WTC11 (cell line): ENCODE results near the gene NLN. TPM values are rescaled to one million over a fixed set of nuclear protein-coding genes. Genes with fewer than 3 reads are reported as not detected.

Experiments
- ATAC-seq: fragments of 200-7000 bp; cut with Tn5 transposase; 2 replicates; pipeline ENCODE4 v1.10.0; 2021; ENCODE audit warnings: mild to moderate bottlenecking, moderate library complexity
- CTCF ChIA-PET: fragments of 300-600 bp; sonication (Branson Sonifier 250); formaldehyde crosslinking; loops from one replicate; lab custom pipeline; 2021; ENCODE audit warnings: antibody characterized with exemption; lab: Charles Lee
- POLR2A ChIA-PET: fragments of 350-600 bp; sonication (Branson Sonifier 250); formaldehyde crosslinking; loops from one replicate; lab custom pipeline; 2021; ENCODE audit warnings: antibody characterized with exemption; lab: Charles Lee
- DNase-seq: peaks from one replicate; pipeline ENCODE4 v3.0.0; 2021; ENCODE audit warnings: low spot score
- H3K27ac Mint-ChIP-seq: 2 replicates; pipeline ENCODE4 v1.8.0; 2021; ENCODE audit warnings: mixed read lengths
- H3K27me3 Mint-ChIP-seq: 2 replicates; pipeline ENCODE4 v1.8.0; 2021; ENCODE audit warnings: low read depth, mild to moderate bottlenecking, moderate library complexity, mixed read lengths
- H3K36me3 Mint-ChIP-seq: 2 replicates; pipeline ENCODE4 v1.8.0; 2021; ENCODE audit warnings: mixed read lengths
- H3K4me1 Mint-ChIP-seq: 2 replicates; pipeline ENCODE4 v1.8.0; 2022; ENCODE audit warnings: mixed read lengths
- H3K4me3 Mint-ChIP-seq: 2 replicates; pipeline ENCODE4 v1.8.0; 2021; ENCODE audit warnings: mild to moderate bottlenecking, moderate library complexity, mixed read lengths
- H3K9me3 Mint-ChIP-seq: 2 replicates; pipeline ENCODE4 v1.8.0; 2021; ENCODE audit warnings: mixed read lengths
- CBFB ChIP-seq: sonication (generic); formaldehyde crosslinking; IDR thresholded peaks from 2 replicates; pipeline ENCODE4 v1.8.1; 2022; ENCODE audit warnings: mild to moderate bottlenecking, low read depth, missing genetic modification reagents
- EMX1 ChIP-seq: fragments of 250-450 bp; sonication (Bioruptor Pico); IDR thresholded peaks from 2 replicates; pipeline ENCODE4 v1.8.0; 2021; ENCODE audit warnings: mild to moderate bottlenecking
- ESRRA ChIP-seq: sonication (generic); formaldehyde crosslinking; IDR thresholded peaks from 2 replicates; pipeline ENCODE4 v1.8.1; 2022; ENCODE audit warnings: mild to moderate bottlenecking, missing genetic modification reagents, borderline replicate concordance
- GABPB1 ChIP-seq: sonication (generic); formaldehyde crosslinking; IDR thresholded peaks from 2 replicates; pipeline ENCODE4 v1.8.1; 2023; ENCODE audit warnings: mild to moderate bottlenecking, missing genetic modification reagents
- GRHL2 ChIP-seq: fragments of 250-450 bp; sonication (Bioruptor Pico); IDR thresholded peaks from 2 replicates; pipeline ENCODE4 v1.8.0; 2022; ENCODE audit warnings: mild to moderate bottlenecking, moderate library complexity; ENCODE audit not compliant: insufficient replicate concordance, severe bottlenecking
- JUN ChIP-seq: sonication (generic); formaldehyde crosslinking; IDR thresholded peaks from 2 replicates; pipeline ENCODE4 v1.8.0; 2023; ENCODE audit warnings: mild to moderate bottlenecking, missing genetic modification reagents
- KAT7 ChIP-seq: sonication (generic); formaldehyde crosslinking; IDR thresholded peaks from 2 replicates; pipeline ENCODE4 v1.8.1; 2023; ENCODE audit warnings: missing genetic modification reagents, mild to moderate bottlenecking, borderline replicate concordance
- MXD4 ChIP-seq: fragments of 250-450 bp; sonication (Bioruptor Pico); IDR thresholded peaks from 2 replicates; pipeline ENCODE4 v1.8.0; 2021; ENCODE audit warnings: mild to moderate bottlenecking, moderate library complexity, borderline replicate concordance
- NFYB ChIP-seq: sonication (generic); formaldehyde crosslinking; conservative IDR thresholded peaks from 2 replicates; pipeline ENCODE4 v1.8.0; 2022; ENCODE audit warnings: low read depth, missing genetic modification reagents
- PRRX2 ChIP-seq: fragments of 250-450 bp; sonication (Bioruptor Pico); IDR thresholded peaks from 2 replicates; pipeline ENCODE4 v1.8.0; 2021; ENCODE audit warnings: mild to moderate bottlenecking
- RORB ChIP-seq: fragments of 250-450 bp; sonication (Bioruptor Pico); IDR thresholded peaks from 2 replicates; pipeline ENCODE4 v1.9.0; 2021; ENCODE audit warnings: mild to moderate bottlenecking
- SOX15 ChIP-seq: fragments of 250-450 bp; sonication (Bioruptor Pico); IDR thresholded peaks from 2 replicates; pipeline ENCODE4 v1.9.0; 2021; ENCODE audit warnings: mild to moderate bottlenecking
- SP1 ChIP-seq: sonication (generic); formaldehyde crosslinking; conservative IDR thresholded peaks from 2 replicates; pipeline ENCODE4 v1.8.1; 2022; ENCODE audit warnings: missing genetic modification reagents
- TCF7 ChIP-seq: sonication (generic); formaldehyde crosslinking; IDR thresholded peaks from 2 replicates; pipeline ENCODE4 v1.8.0; 2022; ENCODE audit warnings: mild to moderate bottlenecking, low read depth, missing genetic modification reagents, moderate library complexity
- ZNF232 ChIP-seq: sonication (generic); formaldehyde crosslinking; IDR thresholded peaks from 2 replicates; pipeline ENCODE4 v1.8.0; 2022; ENCODE audit warnings: mild to moderate bottlenecking, missing genetic modification reagents
- ZNF263 ChIP-seq: sonication (generic); formaldehyde crosslinking; IDR thresholded peaks from 2 replicates; pipeline ENCODE4 v1.8.1; 2022; ENCODE audit warnings: low read depth, mild to moderate bottlenecking, moderate library complexity, missing genetic modification reagents
- ZNF317 ChIP-seq: sonication (generic); formaldehyde crosslinking; IDR thresholded peaks from 2 replicates; pipeline ENCODE4 v1.8.1; 2023; ENCODE audit warnings: low read depth, mild to moderate bottlenecking, moderate library complexity, missing genetic modification reagents, borderline replicate concordance
- ZNF396 ChIP-seq: fragments of 250-450 bp; sonication (Bioruptor Pico); IDR thresholded peaks from 2 replicates; pipeline ENCODE4 v1.8.0; 2021; ENCODE audit warnings: mild to moderate bottlenecking, moderate library complexity, borderline replicate concordance
- ZNF416 ChIP-seq: fragments of 250-450 bp; sonication (Bioruptor Pico); IDR thresholded peaks from 2 replicates; pipeline ENCODE4 v1.9.0; 2021; ENCODE audit warnings: mild to moderate bottlenecking, inconsistent platforms
- total RNA-seq: library from RNA; stranded (reverse); gene quantifications from 3 replicates; pipeline ENCODE4 v1.2.3, GENCODE V29; 2021
- TF ChIP-seq, protein P1 (sequence below): sonication (generic); formaldehyde crosslinking; IDR thresholded peaks from 2 replicates; pipeline ENCODE4 v1.8.1; 2023; ENCODE audit warnings: mild to moderate bottlenecking, missing genetic modification reagents, moderate library complexity
- TF ChIP-seq, protein P2 (sequence below): sonication (generic); formaldehyde crosslinking; IDR thresholded peaks from 2 replicates; pipeline ENCODE4 v1.8.1; 2023; ENCODE audit warnings: mild to moderate bottlenecking, missing genetic modification reagents
- TF ChIP-seq, protein P3 (sequence below): sonication (generic); formaldehyde crosslinking; IDR thresholded peaks from 2 replicates; pipeline ENCODE4 v1.8.1; 2022; ENCODE audit warnings: low read depth, missing genetic modification reagents, borderline replicate concordance
- TF ChIP-seq, protein P4 (sequence below): fragments of 250-450 bp; sonication (Bioruptor Pico); conservative IDR thresholded peaks from 2 replicates; pipeline ENCODE4 v1.9.0; 2021; ENCODE audit warnings: mild to moderate bottlenecking
- TF ChIP-seq, protein P5 (sequence below): fragments of 250-450 bp; sonication (Bioruptor Pico); IDR thresholded peaks from 2 replicates; pipeline ENCODE4 v1.9.0; 2021; ENCODE audit warnings: mild to moderate bottlenecking
- TF ChIP-seq, protein P6 (sequence below): sonication (generic); formaldehyde crosslinking; IDR thresholded peaks from 2 replicates; pipeline ENCODE4 v1.8.0; 2023; ENCODE audit warnings: missing genetic modification reagents, mild to moderate bottlenecking, borderline replicate concordance

NLN gene
- total RNA-seq, 1 experiment from 2014 or later: 163 TPM

DNA sequence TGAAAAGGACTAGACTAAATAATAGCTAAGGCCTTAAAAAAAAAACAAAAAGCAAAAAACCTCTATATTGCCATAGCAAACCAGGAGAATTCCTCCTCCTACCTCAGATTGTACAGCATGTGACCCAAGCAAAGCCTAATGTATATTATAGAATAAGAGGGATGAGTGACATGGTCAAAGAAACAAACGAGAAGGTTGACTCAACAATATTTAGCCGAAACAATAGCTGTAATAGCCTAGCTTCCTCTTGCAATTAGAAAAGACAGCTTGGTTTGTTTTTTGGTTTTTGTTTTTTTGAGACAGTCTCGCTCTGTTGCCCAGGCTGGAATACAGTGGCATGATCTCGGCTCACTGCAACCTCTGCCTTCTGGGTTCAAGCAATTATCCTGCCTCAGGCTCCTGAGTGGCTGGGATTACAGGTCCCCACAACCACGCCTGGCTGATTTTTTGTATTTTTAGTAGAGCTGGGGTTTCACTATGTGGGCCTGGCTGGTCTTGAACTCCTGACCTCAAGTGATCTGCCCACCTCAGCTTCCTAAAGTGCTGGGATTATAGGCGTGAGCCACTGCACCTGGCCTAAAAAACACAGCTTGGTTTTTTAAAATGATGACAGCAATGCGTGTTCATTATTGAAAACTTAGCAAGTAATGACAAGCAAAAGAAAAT is 5.6 kb downstream of the NLN start:
- Mint-ChIP-seq H3K36me3 (peaks cover 4% of the 10 kb centered on the region; the same call in 1 of the 2 replicates), H3K9me3 (no peaks in the 10 kb centered on the region), H3K4me1 (peaks cover 35% of the 10 kb centered on the region), H3K4me3 (no peak overlapping the region), H3K27me3 (no peaks in the 10 kb centered on the region), H3K27ac (no peak overlapping the region)
- no peak for DNase-seq
- POLR2A ChIA-PET: no interaction called here
- CTCF ChIA-PET: no interaction called here
- TF ChIP-seq ZNF263 (no peak), KAT7 (CRISPR knock-in tag) (no peak), RORB (CRISPR knock-in tag) (no peak), CBFB (no peak), GABPB1 (CRISPR knock-in tag) (no peak), ESRRA (CRISPR knock-in tag) (no peak), EMX1 (no peak), MXD4 (CRISPR knock-in tag) (no peak), NFYB (CRISPR knock-in tag) (no peak), SP1 (CRISPR knock-in tag) (no peak), TCF7 (CRISPR knock-in tag) (no peak), GRHL2 (CRISPR knock-in tag) (no peak), ZNF396 (CRISPR knock-in tag) (no peak), PRRX2 (CRISPR knock-in tag) (no peak), SOX15 (CRISPR knock-in tag) (no peak)
- TF ChIP-seq, protein P1, sequence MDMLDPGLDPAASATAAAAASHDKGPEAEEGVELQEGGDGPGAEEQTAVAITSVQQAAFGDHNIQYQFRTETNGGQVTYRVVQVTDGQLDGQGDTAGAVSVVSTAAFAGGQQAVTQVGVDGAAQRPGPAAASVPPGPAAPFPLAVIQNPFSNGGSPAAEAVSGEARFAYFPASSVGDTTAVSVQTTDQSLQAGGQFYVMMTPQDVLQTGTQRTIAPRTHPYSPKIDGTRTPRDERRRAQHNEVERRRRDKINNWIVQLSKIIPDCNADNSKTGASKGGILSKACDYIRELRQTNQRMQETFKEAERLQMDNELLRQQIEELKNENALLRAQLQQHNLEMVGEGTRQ: no peak
- TF ChIP-seq, protein P2, sequence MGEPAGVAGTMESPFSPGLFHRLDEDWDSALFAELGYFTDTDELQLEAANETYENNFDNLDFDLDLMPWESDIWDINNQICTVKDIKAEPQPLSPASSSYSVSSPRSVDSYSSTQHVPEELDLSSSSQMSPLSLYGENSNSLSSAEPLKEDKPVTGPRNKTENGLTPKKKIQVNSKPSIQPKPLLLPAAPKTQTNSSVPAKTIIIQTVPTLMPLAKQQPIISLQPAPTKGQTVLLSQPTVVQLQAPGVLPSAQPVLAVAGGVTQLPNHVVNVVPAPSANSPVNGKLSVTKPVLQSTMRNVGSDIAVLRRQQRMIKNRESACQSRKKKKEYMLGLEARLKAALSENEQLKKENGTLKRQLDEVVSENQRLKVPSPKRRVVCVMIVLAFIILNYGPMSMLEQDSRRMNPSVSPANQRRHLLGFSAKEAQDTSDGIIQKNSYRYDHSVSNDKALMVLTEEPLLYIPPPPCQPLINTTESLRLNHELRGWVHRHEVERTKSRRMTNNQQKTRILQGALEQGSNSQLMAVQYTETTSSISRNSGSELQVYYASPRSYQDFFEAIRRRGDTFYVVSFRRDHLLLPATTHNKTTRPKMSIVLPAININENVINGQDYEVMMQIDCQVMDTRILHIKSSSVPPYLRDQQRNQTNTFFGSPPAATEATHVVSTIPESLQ (CRISPR knock-in tag): no peak
- TF ChIP-seq, protein P3, sequence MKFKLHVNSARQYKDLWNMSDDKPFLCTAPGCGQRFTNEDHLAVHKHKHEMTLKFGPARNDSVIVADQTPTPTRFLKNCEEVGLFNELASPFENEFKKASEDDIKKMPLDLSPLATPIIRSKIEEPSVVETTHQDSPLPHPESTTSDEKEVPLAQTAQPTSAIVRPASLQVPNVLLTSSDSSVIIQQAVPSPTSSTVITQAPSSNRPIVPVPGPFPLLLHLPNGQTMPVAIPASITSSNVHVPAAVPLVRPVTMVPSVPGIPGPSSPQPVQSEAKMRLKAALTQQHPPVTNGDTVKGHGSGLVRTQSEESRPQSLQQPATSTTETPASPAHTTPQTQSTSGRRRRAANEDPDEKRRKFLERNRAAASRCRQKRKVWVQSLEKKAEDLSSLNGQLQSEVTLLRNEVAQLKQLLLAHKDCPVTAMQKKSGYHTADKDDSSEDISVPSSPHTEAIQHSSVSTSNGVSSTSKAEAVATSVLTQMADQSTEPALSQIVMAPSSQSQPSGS (CRISPR knock-in tag): no peak
- TF ChIP-seq, protein P4, sequence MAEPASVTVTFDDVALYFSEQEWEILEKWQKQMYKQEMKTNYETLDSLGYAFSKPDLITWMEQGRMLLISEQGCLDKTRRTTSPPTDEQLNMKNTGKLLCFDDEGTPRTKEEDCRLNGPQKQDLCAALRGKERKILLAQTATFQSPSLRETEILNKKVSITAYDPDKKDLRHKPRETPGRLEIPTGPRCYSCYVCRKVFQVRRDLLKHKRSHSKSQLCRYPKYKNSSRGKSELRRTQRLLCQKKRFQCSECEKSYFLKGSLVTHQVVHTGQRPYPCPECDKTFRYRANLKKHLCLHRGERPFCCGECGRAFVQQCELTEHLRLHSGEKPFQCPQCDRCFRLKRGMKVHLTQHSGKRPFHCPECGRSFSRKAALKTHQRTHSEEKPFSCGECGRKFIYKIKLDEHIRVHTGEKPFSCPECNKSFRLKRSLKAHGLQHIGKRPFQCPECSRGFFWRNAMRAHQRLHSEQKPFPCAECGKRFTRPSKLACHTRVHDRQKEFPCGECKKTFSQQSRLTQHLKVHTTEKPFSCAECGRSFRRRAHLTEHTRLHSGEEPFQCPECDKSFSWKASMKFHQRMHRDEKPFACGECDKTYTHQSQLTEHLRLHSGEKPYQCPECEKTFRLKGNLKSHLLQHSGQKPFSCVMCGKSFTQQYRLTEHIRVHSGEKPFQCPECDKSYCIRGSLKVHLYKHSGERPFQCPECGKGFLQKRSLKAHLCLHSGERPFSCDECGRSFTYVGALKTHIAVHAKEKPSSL: no peak
- no peak for ATAC-seq

DNA sequence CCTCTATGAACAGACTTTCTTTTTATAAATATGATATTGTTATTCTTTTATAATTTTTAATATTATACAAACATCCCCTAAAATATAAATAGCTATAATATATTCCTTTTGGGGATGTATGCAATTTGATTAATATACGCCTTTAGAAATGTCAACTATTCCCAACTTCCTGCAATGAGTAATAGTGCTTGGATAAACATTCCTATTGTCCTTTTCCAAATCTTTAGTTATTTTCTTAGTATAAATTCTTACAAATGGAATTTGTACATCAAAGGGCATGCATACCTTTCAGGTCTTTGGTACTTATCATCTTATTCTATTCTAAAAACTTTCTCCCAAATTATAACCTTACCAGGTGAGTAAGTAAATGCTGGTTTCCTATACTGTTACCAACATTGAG is 6.2 kb downstream of the NLN start:
- DNase-seq: no peak
- CTCF ChIA-PET: no interaction called here
- Mint-ChIP-seq H3K36me3 (peaks cover 4% of the 10 kb centered on the region; the same call in 1 of the 2 replicates), H3K4me3 (no peak overlapping the region), H3K4me1 (peaks cover 32% of the 10 kb centered on the region), H3K9me3 (no peaks in the 10 kb centered on the region), H3K27ac (no peak overlapping the region), H3K27me3 (no peaks in the 10 kb centered on the region)
- POLR2A ChIA-PET: no interaction called here
- no peak for ATAC-seq
- TF ChIP-seq ZNF232 (CRISPR knock-in tag) (no peak), CBFB (no peak), GRHL2 (CRISPR knock-in tag) (no peak), ZNF317 (no peak), SOX15 (CRISPR knock-in tag) (no peak), JUN (CRISPR knock-in tag) (no peak), ZNF396 (CRISPR knock-in tag) (no peak), ZNF416 (no peak), EMX1 (no peak)
- TF ChIP-seq, protein P5, sequence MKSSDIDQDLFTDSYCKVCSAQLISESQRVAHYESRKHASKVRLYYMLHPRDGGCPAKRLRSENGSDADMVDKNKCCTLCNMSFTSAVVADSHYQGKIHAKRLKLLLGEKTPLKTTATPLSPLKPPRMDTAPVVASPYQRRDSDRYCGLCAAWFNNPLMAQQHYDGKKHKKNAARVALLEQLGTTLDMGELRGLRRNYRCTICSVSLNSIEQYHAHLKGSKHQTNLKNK: no peak
- TF ChIP-seq, protein P6, sequence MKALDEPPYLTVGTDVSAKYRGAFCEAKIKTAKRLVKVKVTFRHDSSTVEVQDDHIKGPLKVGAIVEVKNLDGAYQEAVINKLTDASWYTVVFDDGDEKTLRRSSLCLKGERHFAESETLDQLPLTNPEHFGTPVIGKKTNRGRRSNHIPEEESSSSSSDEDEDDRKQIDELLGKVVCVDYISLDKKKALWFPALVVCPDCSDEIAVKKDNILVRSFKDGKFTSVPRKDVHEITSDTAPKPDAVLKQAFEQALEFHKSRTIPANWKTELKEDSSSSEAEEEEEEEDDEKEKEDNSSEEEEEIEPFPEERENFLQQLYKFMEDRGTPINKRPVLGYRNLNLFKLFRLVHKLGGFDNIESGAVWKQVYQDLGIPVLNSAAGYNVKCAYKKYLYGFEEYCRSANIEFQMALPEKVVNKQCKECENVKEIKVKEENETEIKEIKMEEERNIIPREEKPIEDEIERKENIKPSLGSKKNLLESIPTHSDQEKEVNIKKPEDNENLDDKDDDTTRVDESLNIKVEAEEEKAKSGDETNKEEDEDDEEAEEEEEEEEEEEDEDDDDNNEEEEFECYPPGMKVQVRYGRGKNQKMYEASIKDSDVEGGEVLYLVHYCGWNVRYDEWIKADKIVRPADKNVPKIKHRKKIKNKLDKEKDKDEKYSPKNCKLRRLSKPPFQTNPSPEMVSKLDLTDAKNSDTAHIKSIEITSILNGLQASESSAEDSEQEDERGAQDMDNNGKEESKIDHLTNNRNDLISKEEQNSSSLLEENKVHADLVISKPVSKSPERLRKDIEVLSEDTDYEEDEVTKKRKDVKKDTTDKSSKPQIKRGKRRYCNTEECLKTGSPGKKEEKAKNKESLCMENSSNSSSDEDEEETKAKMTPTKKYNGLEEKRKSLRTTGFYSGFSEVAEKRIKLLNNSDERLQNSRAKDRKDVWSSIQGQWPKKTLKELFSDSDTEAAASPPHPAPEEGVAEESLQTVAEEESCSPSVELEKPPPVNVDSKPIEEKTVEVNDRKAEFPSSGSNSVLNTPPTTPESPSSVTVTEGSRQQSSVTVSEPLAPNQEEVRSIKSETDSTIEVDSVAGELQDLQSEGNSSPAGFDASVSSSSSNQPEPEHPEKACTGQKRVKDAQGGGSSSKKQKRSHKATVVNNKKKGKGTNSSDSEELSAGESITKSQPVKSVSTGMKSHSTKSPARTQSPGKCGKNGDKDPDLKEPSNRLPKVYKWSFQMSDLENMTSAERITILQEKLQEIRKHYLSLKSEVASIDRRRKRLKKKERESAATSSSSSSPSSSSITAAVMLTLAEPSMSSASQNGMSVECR (CRISPR knock-in tag): no peak
